Neural progenitor cell (in vitro differentiated cells): ENCODE results near the gene CHCHD6. TPM values are rescaled to one million over a fixed set of nuclear protein-coding genes. Genes with fewer than 3 reads are reported as not detected.

ENCODE experiments used
- DNase-seq: peaks from one replicate; pipeline ENCODE4 v3.0.0-alpha.2; 2016; ENCODE audit warnings: low spot score
- H2AFZ ChIP-seq: fragments of 200-600 bp; sonication (generic); replicated peaks from 2 replicates; pipeline ENCODE4 v1.6.1; 2016; ENCODE audit warnings: antibody characterized with exemption
- H3F3A ChIP-seq: fragments of 200-600 bp; sonication (generic); 2 replicates; pipeline ENCODE4 v1.6.1; 2016; ENCODE audit warnings: antibody characterized with exemption, low read depth
- H3K27ac ChIP-seq: fragments of 200-600 bp; sonication (generic); 2 replicates; pipeline ENCODE4 v1.5.1; 2016; ENCODE audit warnings: mild to moderate bottlenecking
- H3K27me3 ChIP-seq: fragments of 200-600 bp; sonication (generic); 2 replicates; pipeline ENCODE4 v1.6.1; 2016; ENCODE audit warnings: mild to moderate bottlenecking, moderate library complexity
- H3K36me3 ChIP-seq: fragments of 200-600 bp; sonication (generic); 2 replicates; pipeline ENCODE4 v1.5.1; 2016
- H3K4me1 ChIP-seq: fragments of 200-600 bp; sonication (generic); 2 replicates; pipeline ENCODE4 v1.6.1; 2016; ENCODE audit warnings: mixed run types
- H3K4me2 ChIP-seq: fragments of 200-600 bp; sonication (generic); 2 replicates; pipeline ENCODE4 v1.6.1; 2016
- H3K4me3 ChIP-seq: fragments of 200-600 bp; sonication (generic); 2 replicates; pipeline ENCODE4 v1.5.1; 2016
- H3K79me2 ChIP-seq: fragments of 200-600 bp; sonication (generic); 2 replicates; pipeline ENCODE4 v1.6.1; 2016; ENCODE audit warnings: low read depth
- H3K9ac ChIP-seq: fragments of 200-600 bp; sonication (generic); 2 replicates; pipeline ENCODE4 v1.6.1; 2016
- H3K9me3 ChIP-seq: fragments of 200-600 bp; sonication (generic); 2 replicates; pipeline ENCODE4 v1.5.1; 2016; ENCODE audit warnings: low read depth
- H4K20me1 ChIP-seq: fragments of 200-600 bp; sonication (generic); 2 replicates; pipeline ENCODE4 v1.6.1; 2016; ENCODE audit warnings: low read depth
- H3K27ac Mint-ChIP-seq: 3 replicates; pipeline ENCODE4 v1.8.0; 2021; ENCODE audit warnings: mixed read lengths
- H3K27me3 Mint-ChIP-seq: 2 replicates; pipeline ENCODE4 v1.8.0; 2022; ENCODE audit warnings: low read depth, mild to moderate bottlenecking, inconsistent platforms, moderate library complexity, mixed read lengths; ENCODE audit not compliant: insufficient read depth
- H3K36me3 Mint-ChIP-seq: 3 replicates; pipeline ENCODE4 v1.8.0; 2021; ENCODE audit warnings: mixed read lengths
- H3K4me1 Mint-ChIP-seq: 3 replicates; pipeline ENCODE4 v1.8.0; 2021; ENCODE audit warnings: mixed read lengths
- H3K4me3 Mint-ChIP-seq: 3 replicates; pipeline ENCODE4 v1.8.0; 2021; ENCODE audit warnings: mild to moderate bottlenecking, moderate library complexity, mixed read lengths
- H3K9me3 Mint-ChIP-seq: 3 replicates; pipeline ENCODE4 v1.8.0; 2020; ENCODE audit warnings: mixed read lengths
- CTCF ChIP-seq: fragments of 200-600 bp; sonication (generic); IDR thresholded peaks from 2 replicates; pipeline ENCODE4 v1.5.1; 2017; ENCODE audit warnings: antibody characterized with exemption, mild to moderate bottlenecking
- EZH2 ChIP-seq: fragments of 200-600 bp; sonication (generic); IDR thresholded peaks from 2 replicates; pipeline ENCODE4 v1.6.1; 2017; ENCODE audit warnings: antibody characterized with exemption, mild to moderate bottlenecking, moderate library complexity
- EZH2phosphoT487 ChIP-seq: fragments of 200-600 bp; sonication (generic); IDR thresholded peaks from 2 replicates; pipeline ENCODE4 v1.6.1; 2017; ENCODE audit warnings: antibody characterized with exemption
- total RNA-seq: library from RNA; depleted of rRNA; stranded (reverse); fragments of >200 nt; gene quantifications from 2 replicates; pipeline ENCODE4 v1.2.3, GENCODE V29; 2015; ENCODE audit warnings: low replicate concordance

Gene CHCHD6
- total RNA-seq, 1 donor from 2014 or later, result 35.7 TPM

- H3K9me3 ChIP-seq, result no peaks in the 10 kb centered on the region
- DNase-seq, result no peak
- H3K27me3 Mint-ChIP-seq, result peaks cover 2% of the 10 kb centered on the region
- H3K4me3 Mint-ChIP-seq, result no peak overlapping the region
- H3F3A ChIP-seq, result no peaks in the 10 kb centered on the region
- H3K9me3 Mint-ChIP-seq, result no peaks in the 10 kb centered on the region
- no peak overlapping the region for H2AFZ ChIP-seq
- no peak overlapping the region for H3K27ac Mint-ChIP-seq
- peaks cover 19% of the 10 kb centered on the region for H3K4me1 Mint-ChIP-seq
- no peaks in the 10 kb centered on the region for H3K27me3 ChIP-seq
- no peak overlapping the region for H3K4me2 ChIP-seq
- H3K4me3 ChIP-seq, result no peak overlapping the region
- no peaks in the 10 kb centered on the region for H3K36me3 Mint-ChIP-seq
- H4K20me1 ChIP-seq, result no peaks in the 10 kb centered on the region
- peaks cover 6% of the 10 kb centered on the region for H3K4me1 ChIP-seq
- H3K9ac ChIP-seq, result no peak overlapping the region
- TF ChIP-seq EZH2phosphoT487 (no peak), CTCF (no peak), EZH2 (no peak)
- no peak overlapping the region for H3K27ac ChIP-seq
- no peaks in the 10 kb centered on the region for H3K36me3 ChIP-seq
- H3K79me2 ChIP-seq, result no peaks in the 10 kb centered on the region
These were observed 237.8 kb downstream of the CHCHD6 start for GRCh38 chr3:126941721-126942270.

GRCh38 chr3:126944089-126944965 lies 240.3 kb downstream of the CHCHD6 start:
- H3K9me3 Mint-ChIP-seq, result no peaks in the 10 kb centered on the region
- Histone ChIP-seq H3K27ac (no peak overlapping the region), H3K9me3 (no peaks in the 10 kb centered on the region), H3K4me1 (no peaks in the 10 kb centered on the region), H3K27me3 (no peaks in the 10 kb centered on the region), H3K9ac (no peak overlapping the region), H4K20me1 (no peaks in the 10 kb centered on the region), H3K79me2 (no peaks in the 10 kb centered on the region), H3F3A (no peaks in the 10 kb centered on the region), H3K36me3 (no peaks in the 10 kb centered on the region), H3K4me3 (no peak overlapping the region), H3K4me2 (no peak overlapping the region), H2AFZ (no peak overlapping the region)
- peaks cover 3% of the 10 kb centered on the region for H3K27me3 Mint-ChIP-seq
- TF ChIP-seq EZH2phosphoT487 (no peak), CTCF (no peak), EZH2 (no peak)
- DNase-seq, result no peak
- no peak overlapping the region for H3K4me3 Mint-ChIP-seq
- peaks cover 4% of the 10 kb centered on the region for H3K36me3 Mint-ChIP-seq
- H3K4me1 Mint-ChIP-seq, result peaks cover 9% of the 10 kb centered on the region
- H3K27ac Mint-ChIP-seq, result peak overlapping the region; percentile 57

- H3K4me3 Mint-ChIP-seq, result no peak overlapping the region
- no peak for DNase-seq
- no peak overlapping the region for H3K4me2 ChIP-seq
- H3K9ac ChIP-seq, result no peak overlapping the region
- TF ChIP-seq CTCF, result peak; percentile 22
- no peak for TF ChIP-seq EZH2
- no peak for TF ChIP-seq EZH2phosphoT487
- H4K20me1 ChIP-seq, result no peaks in the 10 kb centered on the region
- no peaks in the 10 kb centered on the region for H3K36me3 ChIP-seq
- peaks cover 4% of the 10 kb centered on the region for H3K36me3 Mint-ChIP-seq
- H3K9me3 Mint-ChIP-seq, result no peaks in the 10 kb centered on the region
- no peaks in the 10 kb centered on the region for H3K79me2 ChIP-seq
- no peaks in the 10 kb centered on the region for H3K4me1 ChIP-seq
- no peaks in the 10 kb centered on the region for H3K27me3 ChIP-seq
- no peaks in the 10 kb centered on the region for H3K9me3 ChIP-seq
- H2AFZ ChIP-seq, result no peak overlapping the region
- no peak overlapping the region for H3K4me3 ChIP-seq
- H3K4me1 Mint-ChIP-seq, result peaks cover 7% of the 10 kb centered on the region
- H3K27ac Mint-ChIP-seq, result no peak overlapping the region
- no peak overlapping the region for H3K27ac ChIP-seq
- no peaks in the 10 kb centered on the region for H3F3A ChIP-seq
- H3K27me3 Mint-ChIP-seq, result peaks cover 3% of the 10 kb centered on the region
These were observed 241.2 kb downstream of the CHCHD6 start for GRCh38 chr3:126945171-126945721.
